H1 (cell line): ENCODE results near the gene CHST8. TPM values are rescaled to one million over a fixed set of nuclear protein-coding genes. Genes with fewer than 3 reads are reported as not detected.

ENCODE experiments used
- CTCF ChIA-PET: fragments of 300-600 bp; sonication (Branson Sonifier 250); formaldehyde crosslinking; loops from one replicate; lab custom pipeline; 2021; ENCODE audit not compliant: partially characterized antibody; lab: Charles Lee
- POLR2A ChIA-PET: fragments of 300-600 bp; sonication (Branson Sonifier 250); formaldehyde crosslinking; loops from one replicate; lab custom pipeline; 2021; ENCODE audit warnings: inconsistent platforms; ENCODE audit not compliant: partially characterized antibody; lab: Charles Lee
- DNase-seq, 2 experiments: peaks; one replicate each; pipeline versions ENCODE4 v3.0.0 to v3.0.0-alpha.2; 2010 to 2022; ENCODE audit warnings: low spot score in 2 of 2, low read depth in 1 of 2, mixed read lengths in 1 of 2
- FAIRE-seq: peaks from 2 replicates; lab custom pipeline; 2011; peaks lifted over from hg19 to GRCh38; lab: Jason Lieb, UNC
- H2AFZ ChIP-seq: 2 replicates; pipeline ENCODE4 v1.8.1; 2012; ENCODE audit warnings: low read length, inconsistent platforms
- H2AK5ac ChIP-seq: 2 replicates; pipeline ENCODE4 v1.6.1; 2013; ENCODE audit warnings: low read depth, low read length
- H2BK120ac ChIP-seq: replicated peaks from 2 replicates; pipeline ENCODE3; 2013; ENCODE audit warnings: low read depth, low read length, inconsistent platforms
- H2BK12ac ChIP-seq: 2 replicates; pipeline ENCODE4 v1.6.1; 2013; ENCODE audit warnings: low read depth, low read length
- H2BK15ac ChIP-seq: 2 replicates; pipeline ENCODE4 v1.6.1; 2013; ENCODE audit warnings: low read length
- H2BK20ac ChIP-seq: 2 replicates; pipeline ENCODE4 v1.6.1; 2013; ENCODE audit warnings: low read length
- H2BK5ac ChIP-seq: 2 replicates; pipeline ENCODE4 v1.6.1; 2013; ENCODE audit warnings: low read depth, low read length
- H3K14ac ChIP-seq: 2 replicates; pipeline ENCODE4 v1.6.1; 2013; ENCODE audit warnings: inconsistent platforms; ENCODE audit not compliant: insufficient read length
- H3K18ac ChIP-seq: 2 replicates; pipeline ENCODE4 v1.6.1; 2013; ENCODE audit warnings: low read length; ENCODE audit errors: extremely low read depth
- H3K23ac ChIP-seq: 2 replicates; pipeline ENCODE4 v1.6.1; 2013; ENCODE audit warnings: inconsistent platforms; ENCODE audit not compliant: insufficient read length
- H3K23me2 ChIP-seq: 2 replicates; pipeline ENCODE4 v1.6.1; 2013; ENCODE audit warnings: low read depth, low read length
- H3K27ac ChIP-seq: 2 replicates; pipeline ENCODE4 v1.6.1; 2011; ENCODE audit warnings: low read depth, low read length, inconsistent platforms
- H3K27me3 ChIP-seq, 4 experiments: replicated peaks in 1 of 4; 1 replicate in 1 of 4; 2 replicates in 3 of 4; pipeline versions ENCODE4 v1.6.1 to v1.8.1; 2011 to 2013; ENCODE audit warnings: low read length in 3 of 4, mild to moderate bottlenecking in 3 of 4, inconsistent platforms in 2 of 4, mixed read lengths in 2 of 4, moderate library complexity in 1 of 4; ENCODE audit not compliant: control insufficient read depth in 3 of 4, insufficient read depth in 3 of 4; ENCODE audit errors: extremely low read depth in 1 of 4
- H3K36me3 ChIP-seq, 4 experiments: 2 replicates each; pipeline versions ENCODE4 v1.6.1 to v1.8.1; 2011 to 2013; ENCODE audit warnings: mild to moderate bottlenecking in 4 of 4, low read length in 3 of 4, moderate library complexity in 2 of 4, control low read depth in 1 of 4, inconsistent platforms in 1 of 4; ENCODE audit not compliant: insufficient read depth in 4 of 4, control insufficient read depth in 2 of 4
- H3K4ac ChIP-seq: replicated peaks from 2 replicates; pipeline ENCODE3; 2013; ENCODE audit warnings: low read length, low read depth, mixed read lengths, inconsistent platforms; ENCODE audit not compliant: insufficient read length
- H3K4me1 ChIP-seq, 4 experiments: replicated peaks in 1 of 4; 1 replicate in 1 of 4; 2 replicates in 3 of 4; pipeline versions ENCODE4 v1.6.1 to v1.8.1; 2011 to 2013; ENCODE audit warnings: low read length in 3 of 4, inconsistent platforms in 2 of 4, mixed read lengths in 1 of 4; ENCODE audit not compliant: insufficient read depth in 4 of 4, control insufficient read depth in 3 of 4
- H3K4me2 ChIP-seq, 2 experiments: 2 replicates each; pipeline versions ENCODE4 v1.6.1 to v1.8.1; 2011 to 2013; ENCODE audit warnings: low read depth in 2 of 2, low read length in 2 of 2, control low read depth in 1 of 2, inconsistent platforms in 1 of 2, mild to moderate bottlenecking in 1 of 2; ENCODE audit not compliant: insufficient read depth in 1 of 2
- H3K4me3 ChIP-seq, 4 experiments: fragments of 200-600, 300-600 bp in 1 of 4; sonication (generic), shearing (Covaris generic), sonication (Bioruptor Twin) in 1 of 4; 2 replicates each; pipeline versions ENCODE4 v1.5.1 to v1.8.1; 2011 to 2016; ENCODE audit warnings: low read length in 4 of 4, low read depth in 3 of 4, control low read depth in 2 of 4, inconsistent platforms in 2 of 4, mild to moderate bottlenecking in 2 of 4, mixed read lengths in 1 of 4, moderate library complexity in 1 of 4; ENCODE audit not compliant: insufficient read depth in 2 of 4; ENCODE audit errors: extremely low read depth in 1 of 4
- H3K56ac ChIP-seq: replicated peaks from 2 replicates; pipeline ENCODE3; 2013; ENCODE audit warnings: low read depth, mild to moderate bottlenecking, mixed read lengths, low read length, inconsistent platforms; ENCODE audit not compliant: insufficient read length
- H3K79me1 ChIP-seq: 2 replicates; pipeline ENCODE4 v1.6.1; 2013; ENCODE audit warnings: low read depth, low read length, control low read depth
- H3K79me2 ChIP-seq, 2 experiments: 2 replicates each; pipeline versions ENCODE4 v1.6.1 to v1.8.1; 2012 to 2013; ENCODE audit warnings: low read length in 2 of 2, mild to moderate bottlenecking in 2 of 2, inconsistent platforms in 1 of 2; ENCODE audit not compliant: insufficient read depth in 2 of 2, control insufficient read depth in 1 of 2
- H3K9ac ChIP-seq, 4 experiments: replicated peaks in 1 of 4; 1 replicate in 1 of 4; 2 replicates in 3 of 4; pipeline versions ENCODE4 v1.6.1 to v1.8.1; 2011 to 2013; ENCODE audit warnings: low read depth in 3 of 4, low read length in 3 of 4, control low read depth in 2 of 4, mild to moderate bottlenecking in 2 of 4, moderate library complexity in 2 of 4, inconsistent platforms in 1 of 4; ENCODE audit errors: extremely low read depth in 1 of 4
- H3K9me3 ChIP-seq, 2 experiments: 2 replicates each; pipeline versions ENCODE4 v1.6.1 to v1.8.1; 2012 to 2013; ENCODE audit warnings: mild to moderate bottlenecking in 2 of 2, moderate library complexity in 2 of 2, control low read depth in 1 of 2, inconsistent platforms in 1 of 2, low read depth in 1 of 2, low read length in 1 of 2, mixed read lengths in 1 of 2; ENCODE audit not compliant: insufficient read depth in 2 of 2
- H4K20me1 ChIP-seq, 2 experiments: replicated peaks in 1 of 2; 2 replicates each; pipeline versions ENCODE3 to v1.8.1; 2011 to 2013; ENCODE audit warnings: inconsistent platforms in 2 of 2, low read length in 2 of 2, mild to moderate bottlenecking in 1 of 2; ENCODE audit not compliant: insufficient read depth in 2 of 2, control insufficient read depth in 1 of 2
- H4K5ac ChIP-seq: 2 replicates; pipeline ENCODE4 v1.6.1; 2013; ENCODE audit warnings: low read length, low read depth, mixed read lengths, inconsistent platforms; ENCODE audit not compliant: insufficient read length
- H4K8ac ChIP-seq: 2 replicates; pipeline ENCODE4 v1.8.0; 2013; ENCODE audit warnings: mild to moderate bottlenecking, moderate library complexity, low read length, inconsistent platforms; ENCODE audit not compliant: insufficient read depth; ENCODE audit errors: extremely low read depth
- H4K91ac ChIP-seq: replicated peaks from 2 replicates; pipeline ENCODE3; 2013; ENCODE audit warnings: low read length, mixed read lengths, inconsistent platforms; ENCODE audit not compliant: insufficient read length
- BCL11A ChIP-seq, 2 experiments: IDR thresholded peaks; one replicate each; pipeline ENCODE4 v1.6.1; 2011; ENCODE audit warnings: low read depth in 2 of 2, low read length in 2 of 2, mild to moderate bottlenecking in 2 of 2
- CHD2 ChIP-seq: IDR thresholded peaks from 2 replicates; pipeline ENCODE4 v1.6.1; 2012; ENCODE audit warnings: low read length, improper control_type of control experiment
- FOSL1 ChIP-seq: IDR thresholded peaks from 2 replicates; pipeline ENCODE4 v1.6.1; 2011; ENCODE audit warnings: mild to moderate bottlenecking, low read depth, low read length, moderate library complexity; ENCODE audit not compliant: insufficient read depth
- MAFK ChIP-seq: IDR thresholded peaks from 2 replicates; pipeline ENCODE4 v1.6.1; 2012; ENCODE audit warnings: low read depth, mild to moderate bottlenecking, improper control_type of control experiment, low read length
- POU5F1 ChIP-seq: IDR thresholded peaks from 2 replicates; pipeline ENCODE4 v1.6.1; 2011; ENCODE audit warnings: low read depth, mild to moderate bottlenecking, low read length, moderate library complexity
- RFX5 ChIP-seq: IDR thresholded peaks from 2 replicates; pipeline ENCODE4 v1.6.1; 2011; ENCODE audit warnings: low read depth, low read length, improper control_type of control experiment, borderline replicate concordance
- RXRA ChIP-seq: IDR thresholded peaks from 2 replicates; pipeline ENCODE4 v1.6.1; 2011; ENCODE audit warnings: low read depth, mild to moderate bottlenecking, low read length, moderate library complexity; ENCODE audit not compliant: insufficient read depth
- YY1 ChIP-seq: IDR thresholded peaks from 2 replicates; pipeline ENCODE4 v1.6.1; 2011; ENCODE audit warnings: low read depth, mild to moderate bottlenecking, low read length
- WGBS, 2 experiments: shearing (Covaris generic) in 1 of 2; methylation state at CpG; one replicate each; pipeline versions ENCODE4 v1.1.6 to v1.1.7; 2013 to 2015; ENCODE audit warnings: low lambda C conversion rate in 2 of 2, mixed read lengths in 2 of 2, inconsistent platforms in 1 of 2, low coverage in 1 of 2, missing lambda C conversion rate in 1 of 2; ENCODE audit not compliant: insufficient replicate concordance in 2 of 2, insufficient coverage in 1 of 2, insufficient read length in 1 of 2; ENCODE audit errors: extremely low coverage in 1 of 2, missing lambda C conversion rate in 1 of 2; 5-methylcytosine and 5-hydroxymethylcytosine counted together
- polyA plus RNA-seq, 7 experiments: library from polyadenylated mRNA; depleted of rRNA in 3 of 7; stranded (reverse) in 5 of 7; unstranded in 2 of 7; fragments of >200 nt in 5 of 7; fragments of 200-250 nt in 2 of 7; gene quantifications; 1 replicate in 5 of 7; 2 replicates in 1 of 7; 4 replicates in 1 of 7; pipeline versions ENCODE4 v1.2.1 to v1.2.3, GENCODE V29; 2011 to 2013; ENCODE audit warnings: missing spikeins in 2 of 7, mixed read lengths in 2 of 7
- total RNA-seq: library from RNA; stranded (reverse); fragmentation: NEBNext Ultra II Directional; extraction: Animal tissue kit (Norgen Biotek cat#: 25700); gene quantifications from 2 replicates; pipeline ENCODE4 v1.2.1, GENCODE V29; 2021
- TF ChIP-seq, protein P1 (sequence below): IDR thresholded peaks from 2 replicates; pipeline ENCODE4 v1.6.1; 2012; ENCODE audit warnings: inconsistent platforms

Gene CHST8
- total and polyA plus RNA-seq, 2 of the 8 experiments (the other 6 are each of a cell fraction or from before 2014, with no cell fraction given): 10.8 to 28.2 TPM

DNA sequence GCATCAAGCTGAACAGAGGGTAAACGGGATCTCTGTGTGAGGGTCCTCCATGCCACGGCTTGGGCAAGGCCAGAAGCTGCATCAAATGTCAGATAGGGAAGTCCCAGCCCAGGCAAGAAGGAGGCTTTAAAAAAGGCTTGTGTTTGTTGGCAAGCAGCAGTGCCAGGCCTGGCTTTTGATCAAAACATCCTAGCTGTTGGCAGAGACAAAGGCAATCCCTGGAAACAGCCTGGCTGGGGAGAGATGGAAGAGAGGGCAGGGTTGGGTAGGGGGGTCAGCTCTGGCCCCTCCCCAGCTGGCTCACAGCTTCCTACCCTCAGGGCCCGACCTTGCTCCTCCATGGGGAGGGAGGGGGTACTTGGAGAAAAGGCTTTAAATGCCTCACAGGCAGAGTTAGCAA, 113.2 kb downstream of the CHST8 start:
- Histone ChIP-seq H3K4me1 (peaks cover 0 to 5% (median 2%) of the 10 kb centered on the region in 4 experiments; a peak in 3 of 7 replicates), H2AK5ac (no peak overlapping the region), H3K18ac (no peak overlapping the region), H3K9me3 (peaks cover 4 to 6% of the 10 kb centered on the region in 2 experiments; a peak in 2 of 4 replicates), H2BK15ac (no peak overlapping the region), H3K23me2 (0 out of 2 replicates have a peak, but pooled peaks cover 1% of the 10 kb centered on the region), H2BK20ac (no peak overlapping the region), H3K56ac (no peak overlapping the region), H4K8ac (no peak overlapping the region), H2BK120ac (no peak overlapping the region), H4K91ac (no peak overlapping the region), H3K4ac (no peak overlapping the region), H3K27me3 (no peaks in the 10 kb centered on the region), H3K4me2 (no peak overlapping the region), H3K9ac (no peak overlapping the region), H3K14ac (no peak overlapping the region), H2AFZ (no peak overlapping the region), H4K5ac (no peak overlapping the region), H3K36me3 (no peaks in the 10 kb centered on the region), H4K20me1 (peaks cover 0 to 4% of the 10 kb centered on the region in 2 experiments), H3K79me2 (no peaks in the 10 kb centered on the region), H3K4me3 (no peak overlapping the region), H2BK12ac (no peak overlapping the region), H2BK5ac (no peak overlapping the region), H3K79me1 (no peaks in the 10 kb centered on the region), H3K27ac (no peak overlapping the region), H3K23ac (no peak overlapping the region)
- no peak for TF ChIP-seq BCL11A (IDR thresholded peaks at IDR 0.05; ENCODE audit: low read depth in 2 of 2, low read length in 2 of 2)
- TF ChIP-seq RFX5: no peak
- TF ChIP-seq, protein P1, sequence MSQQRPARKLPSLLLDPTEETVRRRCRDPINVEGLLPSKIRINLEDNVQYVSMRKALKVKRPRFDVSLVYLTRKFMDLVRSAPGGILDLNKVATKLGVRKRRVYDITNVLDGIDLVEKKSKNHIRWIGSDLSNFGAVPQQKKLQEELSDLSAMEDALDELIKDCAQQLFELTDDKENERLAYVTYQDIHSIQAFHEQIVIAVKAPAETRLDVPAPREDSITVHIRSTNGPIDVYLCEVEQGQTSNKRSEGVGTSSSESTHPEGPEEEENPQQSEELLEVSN: no peak
- no peak for TF ChIP-seq YY1
- no peak for TF ChIP-seq RXRA
- no peak for TF ChIP-seq FOSL1
- no peak for TF ChIP-seq POU5F1
- TF ChIP-seq MAFK: no peak
- TF ChIP-seq CHD2: no peak
- POLR2A ChIA-PET: interaction anchor here (0.7 to 1.0 kb wide), 2 partner anchors 10 to 15 kb away, joined by 3 read pairs; no protein-coding TSS in a partner anchor
- FAIRE-seq (no peak), DNase-seq (no peak)
- CTCF ChIA-PET: interaction anchor here (1.0 to 1.2 kb wide), 3 partner anchors 43 to 319 kb away, joined by 3 read pairs; no protein-coding TSS in a partner anchor
- WGBS, 2 experiments: 82% methylated on average over 3 of the region's 3 CpGs; no CpG with 5 or more reads in 1 of the 2 experiments
